GM18520 (cell line): Measurements from ENCODE around the gene BTC.
A peak's percentile ranks its signal among the peaks of the same experiment; 100 is the strongest.
"Not testable (repeated sequence)": the region's sequence is repeated elsewhere in the genome, so short reads cannot be mapped to it uniquely, and the experiment has no call there.

Experiments used
- ATAC-seq: cut with Tn5 transposase; IDR thresholded peaks from one replicate; pipeline ENCODE4 v1.9.1; 2021; ENCODE audit not compliant: unreplicated experiment

BTC gene

GRCh38 chr4:74794382-74795010 lies at the start of gene BTC:
TSS of gene BTC (minus strand) at chr4:74794523. CDS start at chr4:74794325, 198 bp downstream.
- ATAC-seq = no peak

DNA sequence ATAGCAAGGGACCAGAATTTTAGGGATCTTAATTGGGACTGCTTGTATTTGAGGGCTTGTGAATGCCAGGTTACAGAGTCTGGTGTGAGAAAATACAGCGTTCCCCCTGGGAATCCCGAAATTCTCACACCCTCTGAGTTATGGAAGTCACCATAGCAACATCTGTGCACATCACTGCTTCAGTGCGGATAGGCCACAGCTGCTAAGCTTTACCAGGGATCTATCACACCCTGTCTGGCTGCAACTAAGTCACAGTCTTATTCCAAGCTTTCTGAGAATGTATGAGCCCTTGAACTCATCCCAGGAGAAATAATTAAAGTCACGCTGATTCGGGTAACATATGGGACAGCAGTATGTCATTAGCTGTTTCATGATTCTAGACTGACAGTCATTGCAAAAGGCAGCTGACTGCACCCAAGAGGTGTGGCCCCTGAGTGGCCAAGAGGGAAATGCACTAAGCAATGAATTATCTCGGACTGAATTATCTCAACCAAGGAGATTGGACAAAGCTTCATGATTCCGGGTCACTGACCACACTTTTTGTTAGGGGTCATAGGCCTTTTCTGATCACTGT lies 46.7 kb upstream of the BTC start:
- ATAC-seq = no peak

- no peak for ATAC-seq
Observed at GRCh38 chr4:74838746-74839370, 44.5 kb upstream of the BTC start.

DNA sequence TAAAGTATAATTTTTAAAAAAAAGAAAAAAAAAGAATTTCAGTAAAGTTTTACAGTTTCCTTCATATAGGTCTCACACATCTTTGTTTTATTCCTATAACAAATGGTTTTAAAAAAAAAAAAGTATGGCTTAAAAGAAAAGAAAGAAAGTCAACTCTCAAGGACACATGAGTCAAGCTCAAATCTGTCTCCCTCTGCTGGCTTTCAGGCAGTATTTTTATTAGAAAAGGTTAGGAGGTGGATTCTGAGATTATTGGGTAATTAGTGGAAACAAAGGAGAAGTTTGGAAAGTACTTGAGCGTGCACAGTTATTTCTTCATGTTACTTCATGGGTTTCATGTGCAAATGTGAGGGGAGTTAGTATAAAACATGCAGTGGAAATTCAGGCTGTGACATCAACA lies 36.6 kb upstream of the BTC start:
- no peak for ATAC-seq

DNA sequence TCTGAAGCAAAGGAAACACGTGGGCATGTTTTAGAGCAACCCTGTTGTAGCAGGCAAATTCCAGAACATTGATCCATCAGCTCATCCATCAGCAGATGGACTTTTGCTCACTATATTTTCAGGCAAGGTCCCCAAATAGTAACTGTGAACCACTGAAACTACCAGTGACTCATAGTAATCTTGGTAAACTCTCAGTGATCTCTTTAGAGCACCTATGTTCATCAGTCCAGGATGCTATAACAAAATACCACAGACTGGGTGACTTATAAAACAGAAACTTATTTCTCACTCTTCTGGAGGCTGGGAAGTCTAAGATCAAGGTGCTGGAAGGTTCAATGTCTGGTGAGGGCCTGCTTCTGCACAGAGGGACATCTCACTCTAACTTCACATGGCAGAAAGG lies 28.9 kb upstream of the BTC start:
- peak; percentile 46 for ATAC-seq

- ATAC-seq = no peak
Observed at GRCh38 chr4:74822603-74823002, 28.3 kb upstream of the BTC start.

GRCh38 chr4:74821541-74821940 lies 27.2 kb upstream of the BTC start:
- ATAC-seq = no peak

DNA sequence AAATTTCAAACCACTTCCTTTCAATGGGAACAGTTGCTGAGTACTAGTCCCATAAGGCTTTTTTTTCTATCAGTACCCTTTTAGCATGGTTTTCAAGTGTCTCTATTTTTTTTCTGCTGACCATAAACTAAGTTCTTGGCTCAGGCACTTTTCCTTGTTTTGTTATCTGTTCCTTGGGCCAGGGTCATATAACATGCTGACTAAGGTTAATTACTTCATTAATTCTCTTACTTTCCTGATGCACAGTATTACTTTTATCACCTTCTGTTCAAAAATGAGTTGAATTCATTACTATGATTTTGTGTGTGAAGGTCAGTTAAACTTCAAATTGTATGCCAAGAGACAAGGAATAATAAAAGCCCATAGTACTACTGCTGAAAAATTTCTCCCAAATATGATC lies 19.7 kb upstream of the BTC start:
- ATAC-seq = no peak

GRCh38 chr4:74812056-74812455 lies 17.7 kb upstream of the BTC start:
- ATAC-seq = not testable (repeated sequence)

DNA sequence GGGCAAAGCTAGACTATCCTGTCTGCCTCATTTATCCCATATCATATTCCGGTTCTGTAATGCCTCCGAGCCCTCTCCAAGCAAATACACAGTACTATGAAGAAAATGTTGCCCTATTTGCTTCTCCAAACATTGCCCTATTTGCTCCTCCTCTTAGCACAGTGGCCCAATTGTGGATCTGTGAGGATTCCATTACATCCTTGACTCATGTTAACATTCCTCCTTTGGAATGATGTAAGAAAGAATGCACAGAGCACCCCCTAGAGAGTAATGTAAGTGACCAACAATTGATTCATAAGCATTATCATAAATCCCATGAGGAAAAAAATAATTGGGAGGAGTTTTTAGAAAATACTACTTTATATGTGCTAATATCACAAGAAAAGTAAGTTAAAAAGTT lies 11.3 kb upstream of the BTC start:
- no peak for ATAC-seq

- ATAC-seq = no peak
Observed at GRCh38 chr4:74800310-74800709, 6.0 kb upstream of the BTC start.

DNA sequence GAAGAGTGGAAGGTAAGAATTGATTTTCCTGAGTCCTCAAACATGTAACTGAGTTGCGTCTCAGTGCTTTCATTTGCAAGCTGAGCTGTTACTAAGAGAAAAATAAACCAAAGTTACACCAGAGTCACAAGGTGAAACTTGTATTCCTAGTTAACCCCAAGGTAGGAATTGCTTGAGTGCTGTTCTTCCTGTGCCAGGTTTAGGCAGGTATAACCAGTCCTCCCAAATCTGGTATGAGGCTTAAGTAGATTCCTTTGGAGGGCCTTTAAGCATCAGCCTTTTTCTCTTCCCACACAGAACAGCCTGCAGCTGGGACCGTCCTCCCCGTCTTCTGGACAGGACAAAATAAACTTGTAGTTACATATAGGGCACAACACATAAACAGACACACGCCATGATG lies 2.3 kb upstream of the BTC start:
- no peak for ATAC-seq

- ATAC-seq = no peak
Observed at GRCh38 chr4:74793757-74794381, 454 bp downstream of the BTC start.

DNA sequence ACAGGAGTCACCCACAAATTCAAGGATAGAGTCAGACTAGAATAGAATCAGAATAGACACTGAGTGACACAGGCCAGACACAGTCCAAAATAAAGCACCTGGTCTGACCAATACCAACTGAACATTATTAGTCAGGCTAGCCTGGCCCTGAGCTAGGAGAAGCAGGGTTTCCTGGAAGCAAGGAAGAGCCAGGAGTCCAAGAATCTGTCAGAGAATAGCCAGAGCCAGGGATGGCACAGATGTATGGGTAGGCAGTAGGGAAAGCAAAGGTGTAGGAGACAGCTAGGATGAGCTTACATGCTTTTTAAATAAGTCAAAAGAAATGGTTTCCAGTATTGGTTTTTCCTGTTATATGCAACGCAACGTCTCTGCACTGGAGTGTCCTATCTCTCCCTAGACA lies 3.7 kb downstream of the BTC start:
- ATAC-seq = no peak

DNA sequence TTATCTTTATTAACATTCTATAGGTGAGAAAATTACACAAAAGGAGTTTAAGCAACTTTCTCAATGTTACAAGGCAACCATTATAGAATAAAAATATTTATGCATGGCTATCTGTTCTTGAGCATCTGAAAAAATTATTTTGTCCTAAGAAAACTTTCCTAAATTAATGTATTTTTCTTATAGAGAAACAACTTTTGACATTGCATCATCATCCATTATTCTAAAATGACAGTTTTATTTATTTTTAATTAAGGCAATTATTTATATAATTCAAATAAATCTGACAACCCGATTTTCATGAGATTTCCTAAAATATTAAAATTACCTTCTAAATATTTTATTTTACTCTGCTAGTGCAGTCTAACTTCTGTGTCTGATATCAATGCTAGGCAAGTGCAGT lies 4.8 kb downstream of the BTC start:
- ATAC-seq = no peak

DNA sequence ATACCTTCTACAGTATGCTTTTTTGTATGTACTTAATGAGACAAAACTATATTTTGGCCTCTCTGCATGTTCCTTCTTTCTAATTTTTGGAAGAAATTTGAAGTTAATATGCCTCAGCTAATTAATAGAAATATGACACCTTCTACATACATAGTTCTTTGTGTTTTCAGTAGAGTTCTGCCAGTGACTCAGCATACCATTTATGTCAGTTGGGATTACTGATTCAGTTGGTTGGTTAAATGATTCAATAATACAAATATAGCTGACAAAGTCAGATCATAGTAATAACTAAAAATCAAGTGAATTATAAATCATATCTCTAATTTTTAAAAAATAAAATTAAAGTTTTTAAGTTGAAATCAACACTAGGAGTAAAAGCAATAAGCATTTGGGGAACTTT lies 16.8 kb downstream of the BTC start:
- no peak for ATAC-seq

- no peak for ATAC-seq
Observed at GRCh38 chr4:74772783-74773182, 21.5 kb downstream of the BTC start.

DNA sequence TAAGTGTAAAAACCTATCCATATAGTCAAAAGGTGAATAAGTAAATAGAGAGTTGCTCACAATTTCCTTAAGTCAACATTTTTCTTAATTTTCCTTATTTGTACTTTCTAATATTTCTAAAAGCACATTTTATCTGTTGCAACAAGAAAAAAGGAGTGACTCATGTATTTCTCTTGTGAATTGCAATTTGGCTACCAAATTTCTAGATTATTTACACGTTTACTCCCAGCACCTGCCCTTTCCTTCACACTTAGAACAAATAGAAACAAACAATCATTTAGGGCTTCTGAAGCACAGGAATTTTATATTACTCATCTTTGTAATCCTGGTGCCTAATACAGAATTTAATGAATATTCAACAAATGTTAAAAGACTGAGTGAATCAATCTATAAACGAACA lies 22.2 kb downstream of the BTC start:
- no peak for ATAC-seq

- no peak for ATAC-seq
Observed at GRCh38 chr4:74770226-74770910, 24.0 kb downstream of the BTC start.

GRCh38 chr4:74768857-74769525 lies 25.3 kb downstream of the BTC start:
- peak; percentile 65 for ATAC-seq

- ATAC-seq = no peak
Observed at GRCh38 chr4:74764119-74764518, 30.2 kb downstream of the BTC start.
